HG02623 (cell line): Measurements from ENCODE around the gene CDHR2.

Experiments
- ATAC-seq: cut with Tn5 transposase; IDR thresholded peaks from one replicate; pipeline ENCODE4 v1.9.1; 2021; ENCODE audit warnings: moderate library complexity; ENCODE audit not compliant: unreplicated experiment

CDHR2 gene

DNA sequence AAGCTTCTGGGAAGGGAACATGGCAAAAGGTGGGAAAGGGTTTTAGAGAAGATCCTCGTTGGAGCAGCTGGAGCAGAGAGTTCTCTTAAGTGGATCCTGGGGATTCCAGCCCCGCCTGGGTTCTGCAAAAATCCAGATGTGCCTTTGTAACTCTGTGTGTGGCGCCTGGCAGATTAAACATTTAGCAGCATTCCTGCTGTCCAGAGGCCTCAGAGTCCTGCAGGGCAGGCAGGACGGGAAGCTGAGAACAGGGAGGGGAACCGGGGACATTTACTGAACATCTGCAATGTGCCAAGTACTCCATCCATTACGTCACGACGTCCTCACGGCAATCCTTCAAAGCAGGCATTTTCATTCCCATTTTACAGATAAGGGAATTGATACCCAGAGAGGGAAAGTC is 87.3 kb downstream of the CDHR2 start:
- no peak for ATAC-seq

DNA sequence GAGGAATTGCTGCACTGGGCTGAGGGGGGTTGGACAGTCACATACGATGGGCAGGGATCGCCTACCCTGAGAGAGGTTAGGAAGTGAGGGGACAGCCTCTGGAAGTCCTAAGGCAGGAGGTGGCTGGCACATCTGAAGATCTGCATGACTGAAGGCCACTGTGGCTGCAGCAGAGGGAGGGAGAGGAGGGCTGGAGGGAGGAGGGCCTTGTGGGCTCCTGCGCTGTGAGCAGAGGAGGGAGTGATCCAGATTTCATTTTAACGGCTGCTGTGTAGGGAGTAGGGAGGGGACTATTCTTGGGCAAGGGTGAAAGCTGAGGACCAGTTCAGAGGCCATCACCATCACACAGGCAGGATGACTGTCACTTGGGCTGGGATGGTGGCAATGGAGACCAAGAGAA is 88.4 kb downstream of the CDHR2 start:
- no peak for ATAC-seq

DNA sequence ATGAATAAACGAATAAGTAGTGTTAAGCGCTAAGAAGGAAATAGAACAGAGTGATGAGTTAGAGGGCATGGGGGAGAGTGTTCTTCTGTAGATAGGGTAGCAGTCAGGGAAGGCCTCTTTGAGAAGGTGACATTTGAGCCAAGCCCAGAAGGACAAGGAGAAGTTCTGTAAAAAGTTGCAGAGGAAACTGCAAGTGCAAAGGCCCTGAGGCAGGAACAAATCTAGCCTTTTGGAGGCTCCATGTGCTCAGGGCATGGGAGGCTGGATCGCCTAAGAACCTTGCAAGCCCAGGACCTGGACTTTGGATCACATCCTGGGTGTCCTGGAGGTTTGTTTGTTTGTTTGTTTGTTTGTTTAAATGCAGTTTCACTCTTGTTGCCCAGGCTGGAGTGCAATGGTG is 89.3 kb downstream of the CDHR2 start:
- no peak for ATAC-seq

DNA sequence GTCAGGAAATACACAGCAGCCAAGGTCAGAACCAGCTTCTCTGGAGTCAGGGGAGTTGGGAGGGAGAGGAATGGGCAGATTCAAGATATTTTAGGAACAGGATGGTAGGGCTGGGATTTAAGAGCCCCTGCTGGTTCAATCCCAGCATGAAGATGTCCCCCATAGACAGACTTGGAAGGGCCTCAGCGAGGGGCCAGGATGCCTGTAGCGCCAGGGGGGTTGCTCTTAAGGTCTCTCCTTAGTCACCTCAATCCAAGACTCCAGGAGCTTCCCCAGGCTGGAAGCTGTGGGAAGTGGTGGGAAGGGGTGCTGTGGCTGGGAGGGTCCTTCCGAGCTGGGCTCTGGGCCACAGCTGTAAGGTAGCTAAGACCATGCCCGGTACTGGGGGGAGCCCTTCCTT is 90.1 kb downstream of the CDHR2 start:
- no peak for ATAC-seq

DNA sequence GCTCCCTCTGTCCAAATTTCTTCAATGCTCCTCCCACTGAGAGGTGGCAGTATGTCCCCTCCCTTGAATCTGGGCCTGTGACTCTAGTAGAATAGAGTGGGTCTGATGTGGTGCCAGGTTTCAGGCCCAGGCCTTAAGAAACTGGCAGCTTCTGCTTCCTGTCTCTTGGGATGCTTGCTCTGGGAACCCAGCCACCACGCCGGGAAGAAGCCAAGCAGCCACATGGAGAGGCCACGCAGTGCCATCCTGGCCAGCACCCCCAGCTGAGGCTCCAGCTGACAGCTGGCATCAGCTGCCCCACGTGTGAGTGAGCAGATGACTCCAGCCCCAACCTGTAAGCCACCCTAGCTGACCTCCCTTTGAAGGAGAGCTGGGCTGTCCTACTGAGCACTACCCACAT is 90.8 kb downstream of the CDHR2 start:
- ATAC-seq: no peak

DNA sequence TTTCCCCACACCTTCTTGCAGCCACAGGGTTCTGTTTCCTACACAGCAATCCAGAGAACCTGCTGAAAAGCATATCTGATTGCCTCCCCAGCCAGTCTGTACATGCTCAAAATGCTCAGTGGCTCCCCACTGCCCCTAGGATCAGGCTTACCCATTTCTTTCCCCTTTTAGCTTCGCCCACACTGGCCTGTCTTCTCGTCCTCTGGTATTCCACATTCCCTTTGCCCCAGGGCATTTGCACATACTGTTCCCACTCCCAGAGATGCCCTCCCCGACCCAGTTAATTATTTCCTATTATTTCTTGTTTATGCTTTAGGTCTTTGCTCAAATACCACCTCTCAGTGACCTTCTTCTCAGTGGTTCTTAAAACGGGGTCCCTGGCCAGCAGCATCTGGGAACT is 91.5 kb downstream of the CDHR2 start:
- ATAC-seq: no peak

DNA sequence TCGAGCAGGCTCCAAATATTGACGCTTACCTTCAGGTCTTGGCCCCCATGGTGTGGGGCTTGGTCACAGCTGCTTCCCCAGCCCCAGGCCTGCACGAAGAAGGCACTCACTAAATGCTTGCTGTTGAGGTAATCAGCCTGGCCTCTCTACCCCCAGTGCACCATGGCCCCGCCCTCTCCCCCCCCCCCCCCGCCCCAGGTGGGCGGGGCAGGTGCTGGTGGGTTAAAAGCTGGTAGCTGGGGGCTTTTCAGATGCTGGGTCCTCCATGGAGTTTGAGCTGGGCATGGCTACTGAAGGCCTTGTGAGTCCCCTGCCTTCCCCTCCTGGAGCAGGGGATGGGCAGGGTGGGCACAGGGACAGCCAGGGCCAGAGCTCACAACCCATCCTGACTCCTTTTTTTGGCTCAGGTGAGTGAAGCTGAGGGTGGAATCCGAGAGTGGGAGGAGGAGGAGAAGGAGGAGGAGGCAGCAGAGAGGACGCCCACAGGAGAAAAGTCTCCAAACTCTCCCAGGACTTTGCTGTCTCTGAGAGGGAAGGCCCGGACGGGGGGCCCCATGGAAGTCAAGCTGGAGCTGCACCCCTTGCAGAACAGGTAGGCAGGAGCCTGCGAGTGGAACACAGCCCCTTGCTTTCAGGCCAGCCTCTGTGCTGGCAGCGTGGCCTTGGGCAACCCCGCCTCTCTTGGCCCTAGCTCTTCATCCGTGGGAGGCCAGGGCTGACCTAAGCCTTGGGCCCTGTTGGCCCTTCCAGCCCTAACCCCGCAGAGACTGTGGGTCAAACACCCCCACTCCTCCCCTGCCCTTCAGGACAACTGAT is 93.7 kb downstream of the CDHR2 start:
- no peak for ATAC-seq

DNA sequence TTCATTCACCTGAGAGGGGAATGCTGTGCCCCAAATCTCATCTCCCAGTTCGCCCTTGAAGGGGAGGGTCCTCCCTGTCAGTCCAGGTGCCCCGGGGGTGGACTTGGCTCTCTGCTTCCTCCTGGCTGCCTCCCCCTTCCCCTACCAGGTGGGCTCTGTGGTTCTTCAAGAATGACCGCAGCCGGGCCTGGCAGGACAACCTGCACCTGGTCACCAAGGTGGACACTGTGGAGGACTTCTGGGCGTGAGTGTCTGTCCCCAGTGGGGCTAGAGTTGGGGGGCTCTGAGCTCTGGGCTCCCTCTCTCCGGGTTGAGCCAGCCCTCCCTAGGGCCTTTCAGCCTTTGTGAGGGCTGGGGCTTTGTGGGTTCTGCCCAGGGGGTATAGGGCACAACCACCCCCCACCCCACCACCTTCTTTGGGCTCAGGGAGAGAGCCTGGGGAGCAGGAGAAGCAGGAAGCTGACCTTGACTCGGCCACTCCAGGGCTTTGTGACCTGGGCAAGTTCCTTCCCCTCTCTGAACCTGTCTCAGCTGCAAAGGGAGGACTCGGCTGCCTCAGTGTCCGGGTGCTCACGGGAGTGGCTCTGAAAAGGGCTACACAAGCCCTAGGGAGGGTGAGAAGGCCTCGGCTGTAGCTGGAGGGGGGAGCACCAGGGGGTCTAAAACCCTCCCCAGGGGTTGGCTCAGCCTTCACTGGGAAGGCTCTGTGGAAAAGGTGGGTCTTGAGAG is 94.5 kb downstream of the CDHR2 start:
- no peak for ATAC-seq

DNA sequence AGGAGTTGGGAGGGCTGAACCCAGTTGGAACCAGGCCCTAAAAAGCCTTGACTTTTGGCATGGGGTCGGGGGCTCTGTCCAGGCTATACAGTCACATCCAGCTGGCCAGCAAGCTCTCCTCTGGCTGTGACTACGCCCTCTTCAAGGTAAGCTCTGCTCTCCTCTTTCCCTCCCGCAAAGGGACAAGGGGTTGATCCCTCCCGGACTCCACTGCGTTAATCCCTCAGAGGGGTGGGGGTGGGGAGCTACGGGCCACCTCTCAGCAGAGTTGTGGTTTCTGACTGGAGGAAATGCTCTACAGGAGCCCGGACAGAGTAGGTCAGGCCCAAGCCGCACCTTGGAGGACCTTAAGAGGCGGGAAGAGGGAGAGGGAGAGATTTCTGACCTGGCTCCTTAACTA is 95.2 kb downstream of the CDHR2 start:
- ATAC-seq: no peak

DNA sequence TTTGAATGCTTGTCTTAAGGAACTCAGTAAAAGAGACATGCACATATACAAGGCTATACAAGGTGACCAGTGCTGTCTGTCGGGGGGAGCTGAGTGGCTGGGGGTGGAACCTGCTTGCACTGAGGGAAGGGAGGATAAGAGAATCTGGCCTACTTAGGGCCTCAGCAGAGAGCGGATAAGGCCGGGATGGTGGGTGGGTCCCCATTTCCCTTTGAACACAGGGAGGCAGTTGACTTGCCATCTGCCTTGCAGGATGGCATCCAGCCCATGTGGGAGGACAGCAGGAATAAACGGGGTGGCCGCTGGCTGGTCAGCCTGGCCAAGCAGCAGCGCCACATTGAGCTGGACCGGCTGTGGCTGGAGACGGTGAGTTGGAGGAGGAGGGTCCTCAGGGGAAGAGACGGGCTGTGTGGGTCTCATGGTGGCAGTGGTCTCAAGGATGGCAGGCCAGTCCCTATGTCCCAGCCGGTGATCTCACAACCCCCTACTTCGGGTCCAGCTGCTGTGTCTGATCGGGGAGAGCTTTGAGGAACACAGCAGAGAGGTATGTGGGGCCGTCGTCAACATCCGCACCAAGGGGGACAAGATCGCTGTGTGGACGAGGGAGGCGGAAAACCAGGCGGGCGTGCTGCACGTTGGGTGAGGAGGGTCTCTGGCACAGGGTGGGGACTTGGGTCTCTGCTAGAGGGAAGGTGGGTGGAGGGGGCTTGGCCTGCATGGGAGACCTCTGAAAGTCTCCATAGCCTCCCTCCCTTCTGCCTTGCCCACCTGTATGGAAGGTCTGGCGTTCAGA is 95.9 kb downstream of the CDHR2 start:
- ATAC-seq: no peak
